Measurements from ENCODE around the gene PPP2R5A.
"Not testable (repeated sequence)": the region's sequence is repeated elsewhere in the genome, so short reads cannot be mapped to it uniquely, and the experiment has no call there.

The PPP2R5A gene

GRCh38 chr1:212297338-212297737 lies 12.1 kb downstream of the PPP2R5A start:
- no peak for DNase-seq (ENCODE audit: low spot score)

GRCh38 chr1:212301580-212301979 lies 16.4 kb downstream of the PPP2R5A start:
- no peak for DNase-seq (ENCODE audit: low spot score)

GRCh38 chr1:212302745-212303383 lies 17.7 kb downstream of the PPP2R5A start:
- DNase-seq (ENCODE audit: low spot score) = no peak

GRCh38 chr1:212305342-212305741 lies 20.1 kb downstream of the PPP2R5A start:
- no peak for DNase-seq (ENCODE audit: low spot score)

GRCh38 chr1:212305984-212306452 lies 20.8 kb downstream of the PPP2R5A start:
- not testable (repeated sequence) for DNase-seq (ENCODE audit: low spot score)

- DNase-seq (ENCODE audit: low spot score) = no peak
Observed at GRCh38 chr1:212309967-212310366, 24.8 kb downstream of the PPP2R5A start.

- no peak for DNase-seq (ENCODE audit: low spot score)
Observed at GRCh38 chr1:212310383-212310782, 25.2 kb downstream of the PPP2R5A start.

- DNase-seq (ENCODE audit: low spot score) = no peak
Observed at GRCh38 chr1:212311836-212312497, 26.8 kb downstream of the PPP2R5A start.

GRCh38 chr1:212313616-212314015 lies 28.4 kb downstream of the PPP2R5A start:
- DNase-seq (ENCODE audit: low spot score) = no peak

GRCh38 chr1:212315184-212315583 lies 30.0 kb downstream of the PPP2R5A start:
- DNase-seq (ENCODE audit: low spot score) = no peak

GRCh38 chr1:212315907-212316306 lies 30.7 kb downstream of the PPP2R5A start:
- DNase-seq (ENCODE audit: low spot score) = no peak

- no peak for DNase-seq (ENCODE audit: low spot score)
Observed at GRCh38 chr1:212317916-212318315, 32.7 kb downstream of the PPP2R5A start.

GRCh38 chr1:212321031-212321430 lies 35.8 kb downstream of the PPP2R5A start:
- not testable (repeated sequence) for DNase-seq (ENCODE audit: low spot score)

GRCh38 chr1:212323066-212323465 lies 37.9 kb downstream of the PPP2R5A start:
- DNase-seq (ENCODE audit: low spot score) = no peak

- no peak for DNase-seq (ENCODE audit: low spot score)
Observed at GRCh38 chr1:212326541-212326940, 41.3 kb downstream of the PPP2R5A start.

GRCh38 chr1:212328248-212328647 lies 43.0 kb downstream of the PPP2R5A start:
- no peak for DNase-seq (ENCODE audit: low spot score)

- no peak for DNase-seq (ENCODE audit: low spot score)
Observed at GRCh38 chr1:212329105-212329504, 43.9 kb downstream of the PPP2R5A start.

- no peak for DNase-seq (ENCODE audit: low spot score)
Observed at GRCh38 chr1:212341090-212341489, 55.9 kb downstream of the PPP2R5A start.

- no peak for DNase-seq (ENCODE audit: low spot score)
Observed at GRCh38 chr1:212344905-212345304, 59.7 kb downstream of the PPP2R5A start.

- DNase-seq (ENCODE audit: low spot score) = no peak
Observed at GRCh38 chr1:212346601-212347000, 61.4 kb downstream of the PPP2R5A start.

GRCh38 chr1:212351588-212352362 lies 66.6 kb downstream of the PPP2R5A start:
- DNase-seq (ENCODE audit: low spot score) = no peak

- DNase-seq (ENCODE audit: low spot score) = no peak
Observed at GRCh38 chr1:212353181-212353580, 68.0 kb downstream of the PPP2R5A start.

GRCh38 chr1:212354464-212354863 lies 69.3 kb downstream of the PPP2R5A start:
- no peak for DNase-seq (ENCODE audit: low spot score)
